GM18520 (cell line): ENCODE results near the gene FLT3LG.
A peak's percentile ranks its signal among the peaks of the same experiment; 100 is the strongest.
"Not testable (repeated sequence)": the region's sequence is repeated elsewhere in the genome, so short reads cannot be mapped to it uniquely, and the experiment has no call there.

Experiments
- ATAC-seq: cut with Tn5 transposase; IDR thresholded peaks from one replicate; pipeline ENCODE4 v1.9.1; 2021; ENCODE audit not compliant: unreplicated experiment

FLT3LG gene

DNA sequence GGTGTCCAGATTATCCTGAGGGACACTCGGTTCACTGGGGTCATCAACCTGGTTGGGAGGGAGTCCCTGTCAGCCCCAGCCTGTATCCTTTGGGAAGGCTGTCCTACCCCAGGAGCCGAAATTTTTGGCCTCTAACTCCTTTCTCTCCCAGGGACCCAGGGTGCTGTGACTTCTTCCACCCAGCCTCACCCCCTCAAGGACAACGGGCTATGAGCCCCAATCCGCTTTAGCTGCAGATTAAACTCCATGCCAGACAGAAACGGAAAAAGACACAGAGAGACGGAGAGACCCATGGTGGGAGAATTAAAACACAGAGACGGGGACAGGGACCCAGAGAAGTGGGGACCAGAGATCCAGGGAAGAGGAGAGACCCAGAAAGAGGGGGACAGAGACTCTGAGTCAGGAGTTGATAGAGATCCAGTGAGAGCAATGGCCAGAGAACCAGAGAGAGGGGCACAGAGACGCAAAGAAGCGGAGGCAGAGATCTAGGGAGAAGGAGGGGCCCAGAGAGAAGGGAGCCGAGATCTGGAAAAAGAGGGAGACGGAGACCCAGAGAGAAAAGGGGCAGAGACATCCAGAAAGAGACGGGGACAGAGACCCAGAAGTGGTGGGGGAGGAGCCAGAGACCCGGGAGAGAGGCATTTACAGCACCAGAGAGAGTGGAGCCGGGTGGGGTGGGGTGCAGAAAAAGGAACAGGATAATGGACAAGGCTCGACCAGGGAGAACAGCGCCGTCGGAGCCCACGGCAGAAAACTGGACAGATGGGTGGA is 33.4 kb upstream of the FLT3LG start:
- ATAC-seq, result no peak

DNA sequence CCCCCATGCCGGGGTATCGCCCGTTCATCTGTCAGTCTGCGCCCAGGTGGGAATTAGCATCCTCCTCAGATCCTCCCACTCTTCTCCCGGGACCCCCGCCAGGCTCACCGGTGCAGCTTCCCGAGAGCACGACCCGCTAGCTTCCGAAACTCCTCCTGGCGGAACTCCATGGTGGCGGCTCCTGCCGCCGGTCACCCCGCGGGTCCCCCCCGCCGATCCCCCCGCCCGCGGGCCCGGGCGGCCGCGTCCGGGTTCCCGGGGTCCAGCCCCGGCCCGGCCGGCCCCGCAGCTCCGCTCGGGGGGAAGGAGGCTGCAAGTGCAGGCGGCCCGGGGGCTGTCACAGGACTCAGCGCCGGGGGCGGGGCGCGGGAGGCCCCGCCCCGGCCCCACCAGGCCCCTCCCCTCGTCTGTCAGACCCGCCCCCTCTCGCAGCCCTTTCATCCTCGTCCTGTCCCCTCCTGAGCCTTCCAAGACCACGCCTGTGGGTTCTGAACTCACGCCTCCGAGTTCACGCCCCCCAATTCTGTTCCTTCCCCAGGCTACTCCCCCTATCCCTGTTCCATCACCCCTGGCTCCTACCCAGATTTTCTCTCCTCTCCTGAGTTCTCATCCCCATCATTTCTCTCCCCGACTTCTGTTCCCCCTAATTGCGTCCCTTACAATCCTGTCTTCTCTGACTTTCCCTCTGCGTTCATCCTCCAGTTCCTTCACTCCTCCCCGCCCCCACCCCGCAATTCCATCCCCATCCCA is 32.6 kb upstream of the FLT3LG start, which contains the start of gene SLC17A7:
Gene SLC17A7 (minus strand): TSS at position 318 of the 750 bp plus-strand sequence. CDS start 148 bp downstream, at position 170.
- ATAC-seq, result no peak

DNA sequence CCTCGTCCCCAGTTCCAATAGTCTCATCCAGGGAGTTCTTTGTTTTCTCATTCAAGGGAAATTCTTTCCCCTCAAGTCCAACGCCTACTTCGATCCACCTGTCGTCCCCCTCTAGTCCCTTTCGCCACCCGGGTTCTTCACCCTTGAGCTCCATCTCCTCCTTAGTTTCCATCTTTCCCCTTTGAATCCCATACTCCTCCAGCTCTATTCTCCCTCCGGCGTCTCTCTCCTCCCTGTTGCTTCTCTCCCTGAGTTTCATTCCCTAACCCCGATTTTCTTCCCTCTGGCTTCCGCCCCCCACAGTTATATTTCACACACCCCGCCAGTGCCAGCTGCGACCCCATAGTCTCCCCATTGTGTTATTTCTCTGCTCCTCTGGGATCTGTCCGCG is 32.1 kb upstream of the FLT3LG start:
- no peak for ATAC-seq

DNA sequence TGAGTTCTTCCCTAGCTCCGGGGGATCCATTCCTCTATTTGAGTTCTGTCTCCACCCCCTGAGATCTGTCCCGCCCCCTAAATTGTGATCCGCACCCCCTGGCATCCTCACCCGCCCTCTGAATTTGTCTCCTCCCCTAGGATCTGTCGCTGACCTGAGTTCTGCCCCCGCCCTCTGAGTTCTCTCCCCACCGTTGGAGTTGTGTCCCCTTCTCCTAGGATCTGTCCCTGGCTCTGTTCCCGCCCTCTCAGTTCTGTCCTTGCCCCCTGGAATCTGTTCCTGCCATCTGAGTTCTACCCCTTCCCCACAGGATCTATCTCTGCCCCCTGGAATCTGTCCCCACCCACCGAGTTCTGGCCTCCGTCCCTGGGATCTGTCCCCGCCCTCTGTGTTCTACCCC is 31.7 kb upstream of the FLT3LG start:
- ATAC-seq, result no peak

DNA sequence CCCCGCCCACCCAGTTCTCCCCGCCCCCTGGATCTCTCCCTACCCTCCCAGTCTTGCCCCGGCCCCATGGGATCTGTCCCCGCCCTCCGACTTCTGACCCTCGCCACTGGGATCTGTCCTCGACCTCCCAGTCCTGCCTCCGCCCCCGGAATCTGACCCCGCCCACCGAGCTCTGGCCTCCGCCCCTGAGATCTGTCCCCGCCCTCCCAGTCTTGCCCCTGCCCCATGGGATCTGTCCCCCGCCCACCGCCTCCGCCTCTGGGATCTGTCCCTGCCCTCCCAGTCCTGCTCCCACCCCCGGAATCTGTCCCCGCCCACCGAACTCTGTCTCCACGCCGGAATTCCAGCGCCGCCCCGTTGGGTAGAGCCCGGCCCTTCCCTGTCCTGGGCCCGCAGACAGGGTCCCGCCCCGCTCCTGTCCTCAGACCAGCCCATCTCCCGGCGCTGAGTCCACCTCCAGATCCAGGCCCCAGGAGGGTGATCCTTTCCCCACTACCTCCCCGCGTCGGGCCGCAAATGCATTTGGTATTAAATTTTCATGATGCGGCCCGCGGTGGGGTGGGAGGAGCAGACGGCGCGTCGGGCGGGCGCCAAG is 31.1 kb upstream of the FLT3LG start:
- ATAC-seq, result no peak

DNA sequence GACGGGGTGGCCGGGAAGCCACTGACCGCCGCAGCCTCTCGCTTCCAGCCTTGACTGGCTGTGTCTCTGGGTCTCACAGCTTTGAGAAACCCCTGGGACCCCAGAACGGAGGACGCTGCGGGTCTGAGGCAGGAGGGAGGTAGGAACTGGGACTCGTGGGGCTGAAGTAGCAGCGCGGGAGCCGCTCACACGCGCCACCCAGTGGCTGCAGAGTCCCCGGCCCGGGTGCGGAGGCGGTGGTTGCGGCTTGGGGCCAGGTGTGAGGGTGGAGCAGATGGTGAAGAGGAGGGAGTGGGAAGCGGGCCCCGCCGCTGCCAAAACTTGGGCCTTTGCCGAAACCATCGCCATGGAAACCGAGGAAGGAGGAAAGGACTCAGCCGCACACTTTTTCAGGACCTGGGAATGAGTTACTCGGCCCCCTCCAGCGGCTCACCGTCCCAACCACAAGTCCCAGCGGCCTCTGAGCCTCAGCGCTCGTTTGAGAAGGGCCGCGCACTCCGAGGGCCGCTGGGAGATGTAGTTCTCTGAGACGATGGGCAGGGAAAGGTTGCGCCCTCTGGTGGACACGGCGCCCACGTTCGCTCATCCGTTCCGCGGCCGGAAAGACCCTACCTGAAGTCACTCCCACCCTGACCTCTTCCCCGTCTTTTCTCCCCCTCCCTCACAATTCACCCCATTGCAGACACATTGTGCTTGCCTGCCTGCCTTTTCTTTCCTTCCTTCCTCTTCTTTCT is 30.5 kb upstream of the FLT3LG start:
- ATAC-seq, result peak; percentile 66

DNA sequence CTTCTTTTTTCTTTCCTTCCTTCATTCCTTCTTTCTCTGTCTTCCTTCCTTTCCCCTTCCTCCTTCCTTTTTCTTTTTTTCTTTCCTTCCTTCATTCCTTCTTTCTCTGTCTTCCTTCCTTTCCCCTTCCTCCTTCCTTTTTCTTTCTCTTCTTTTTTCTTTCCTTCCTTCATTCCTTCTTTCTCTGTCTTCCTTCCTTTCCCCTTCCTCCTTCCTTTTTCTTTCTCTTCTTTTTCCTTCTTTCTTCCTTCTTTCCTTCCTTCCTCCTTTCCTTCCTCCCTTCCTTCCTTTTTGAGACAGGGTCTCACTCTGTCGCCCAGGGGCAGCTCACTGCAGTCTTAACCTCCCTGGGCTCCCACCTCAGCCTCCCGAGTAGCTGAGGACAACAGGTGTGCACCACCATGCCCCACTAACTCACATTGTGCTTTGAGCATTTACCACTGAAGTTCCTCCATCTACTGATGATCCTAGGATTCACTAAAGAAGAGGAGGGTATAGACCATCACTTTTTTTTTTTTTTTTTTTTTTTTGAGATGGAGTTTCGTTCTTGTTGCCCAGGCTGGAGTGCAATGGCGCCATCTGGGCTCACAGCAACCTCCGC is 29.8 kb upstream of the FLT3LG start:
- not testable (repeated sequence) for ATAC-seq

DNA sequence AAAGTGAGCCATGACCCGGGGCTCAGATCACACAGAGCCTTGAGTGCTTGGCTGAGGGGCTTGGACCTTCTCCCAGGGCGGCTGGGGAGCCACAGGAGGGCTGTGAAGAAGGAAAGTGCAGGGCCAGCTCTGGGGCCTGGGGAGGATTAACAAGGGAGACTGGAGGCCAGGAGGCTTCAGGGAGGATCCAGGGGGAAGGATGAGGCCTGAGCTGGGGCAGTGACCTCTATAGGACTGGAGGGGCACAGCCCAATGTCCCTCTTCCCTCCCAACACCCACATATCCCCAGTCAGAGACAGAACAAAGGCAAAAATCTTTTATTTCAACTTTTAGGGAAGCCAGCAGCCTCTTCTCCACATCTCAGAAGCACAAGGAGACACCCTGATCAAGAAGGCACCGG is 28.0 kb upstream of the FLT3LG start:
- no peak for ATAC-seq

DNA sequence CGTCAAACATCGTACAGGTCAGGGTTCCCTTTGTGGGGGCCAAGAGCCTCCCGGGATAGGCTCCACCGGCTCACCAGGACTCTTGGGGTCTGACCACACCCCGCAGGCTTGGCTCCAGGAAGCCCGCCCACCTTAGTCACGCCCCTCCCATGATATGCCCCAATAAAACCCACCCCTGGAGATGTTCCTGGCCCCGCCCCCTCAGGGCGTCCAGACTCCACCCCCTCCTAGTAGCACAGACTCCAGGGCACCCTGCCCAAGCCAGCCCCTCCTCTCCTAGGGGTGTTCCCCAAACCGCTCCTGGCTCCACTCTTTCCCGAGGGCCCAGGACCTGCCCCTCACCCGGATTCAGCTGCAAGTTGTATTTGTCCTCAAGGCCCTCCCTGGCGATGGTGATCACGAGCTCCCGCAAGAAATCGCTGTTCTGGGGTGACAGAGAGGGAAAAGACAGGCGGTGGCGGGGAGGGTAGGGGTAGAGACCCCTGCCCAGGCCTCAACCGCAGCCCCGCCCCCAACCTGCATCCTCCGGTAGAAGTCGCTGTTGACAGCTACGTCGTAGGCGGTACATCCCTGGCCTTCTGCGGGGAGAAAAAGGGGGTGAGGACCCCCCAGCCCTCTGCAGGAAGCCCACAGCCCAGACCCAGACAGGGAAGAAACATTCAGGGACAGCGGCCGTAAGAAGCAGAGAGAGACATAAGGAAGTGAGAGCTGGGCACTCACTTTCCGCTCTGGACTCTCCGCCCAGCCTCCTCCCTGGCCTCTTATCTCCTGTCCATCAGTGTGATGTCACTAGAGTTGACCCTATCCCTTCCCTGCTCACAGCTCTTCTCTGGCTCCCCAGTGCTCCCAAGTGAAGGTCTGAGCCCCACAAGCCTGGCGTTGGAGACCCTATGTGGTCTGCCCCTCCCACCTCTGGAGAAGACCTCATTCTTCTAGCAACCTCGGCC is 26.3 kb upstream of the FLT3LG start:
- no peak for ATAC-seq

DNA sequence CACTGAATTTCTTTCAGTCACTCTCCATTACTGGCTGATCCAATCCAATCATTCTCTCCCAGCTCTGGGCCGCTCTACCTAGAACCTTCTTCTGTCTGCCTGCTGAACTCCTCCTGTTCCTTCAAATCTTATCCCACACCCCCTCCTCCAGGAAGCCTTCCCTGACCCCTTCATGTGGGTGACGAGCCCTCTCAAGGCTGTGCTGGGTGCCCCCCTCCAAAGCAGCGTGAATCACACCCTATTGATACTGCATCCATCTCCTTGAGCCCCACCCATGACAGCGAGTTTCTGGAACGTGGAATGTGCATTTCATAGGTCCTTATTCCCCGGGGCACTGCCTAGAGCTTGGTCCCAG is 25.6 kb upstream of the FLT3LG start:
- ATAC-seq, result no peak

DNA sequence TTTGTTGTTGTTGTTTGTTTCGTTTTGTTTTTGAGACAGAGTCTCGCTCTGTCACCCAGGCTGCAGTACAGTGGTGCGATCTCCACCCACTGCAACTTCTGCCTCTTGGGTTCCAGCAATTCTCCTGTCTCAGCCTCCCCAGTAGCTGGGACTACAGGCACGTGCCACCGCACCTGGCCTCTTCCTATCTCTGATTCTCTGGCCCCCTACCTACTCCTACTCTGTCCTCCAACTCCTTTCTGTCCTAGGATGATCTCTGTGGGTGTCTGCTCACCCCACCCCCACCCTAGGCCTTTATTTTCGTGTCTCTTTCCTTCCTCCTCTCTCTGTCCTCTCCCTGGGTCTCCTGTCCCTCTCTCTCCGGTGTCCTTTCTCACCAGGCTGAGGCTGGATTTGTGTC is 23.6 kb upstream of the FLT3LG start:
- no peak for ATAC-seq

DNA sequence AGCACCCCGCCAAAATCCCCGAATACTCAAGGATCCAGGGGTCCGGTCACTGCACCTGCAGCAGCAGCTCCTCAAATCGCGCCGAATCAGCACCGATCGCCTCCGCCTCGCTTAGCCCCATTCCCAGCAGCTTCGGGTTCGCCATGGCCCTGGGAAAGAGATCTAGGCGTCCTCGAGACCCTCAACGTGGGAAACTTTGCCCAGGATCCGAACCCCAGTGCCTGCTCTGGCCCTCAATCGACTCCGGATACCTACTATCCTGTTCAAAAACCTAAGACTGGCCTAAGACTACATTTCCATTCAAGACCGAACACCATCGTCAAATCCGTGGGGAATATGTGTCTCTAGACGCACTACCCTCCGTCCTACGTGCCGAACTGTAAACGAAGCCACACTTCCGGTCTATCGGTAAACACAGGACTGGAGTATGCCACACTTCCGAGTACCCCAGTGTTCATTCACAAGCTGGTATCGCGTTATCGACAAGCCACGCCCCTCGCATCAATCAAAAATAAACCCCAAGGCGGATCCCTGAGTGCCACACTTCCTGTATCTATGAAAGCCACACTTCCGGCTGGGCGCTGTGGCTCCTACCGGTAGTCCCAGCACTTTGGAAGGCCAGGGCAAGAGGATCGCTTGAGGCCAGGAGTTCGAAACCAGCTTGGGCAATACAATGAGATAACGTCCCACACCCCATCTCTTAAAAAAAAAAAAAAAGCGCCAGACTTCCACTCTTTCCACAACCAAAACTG is 22.4 kb upstream of the FLT3LG start, which contains the start of gene PIH1D1:
Gene PIH1D1 (minus strand): TSS at position 385 of the 752 bp plus-strand sequence. CDS start 240 bp downstream, at position 145.
- ATAC-seq, result peak; percentile 61

DNA sequence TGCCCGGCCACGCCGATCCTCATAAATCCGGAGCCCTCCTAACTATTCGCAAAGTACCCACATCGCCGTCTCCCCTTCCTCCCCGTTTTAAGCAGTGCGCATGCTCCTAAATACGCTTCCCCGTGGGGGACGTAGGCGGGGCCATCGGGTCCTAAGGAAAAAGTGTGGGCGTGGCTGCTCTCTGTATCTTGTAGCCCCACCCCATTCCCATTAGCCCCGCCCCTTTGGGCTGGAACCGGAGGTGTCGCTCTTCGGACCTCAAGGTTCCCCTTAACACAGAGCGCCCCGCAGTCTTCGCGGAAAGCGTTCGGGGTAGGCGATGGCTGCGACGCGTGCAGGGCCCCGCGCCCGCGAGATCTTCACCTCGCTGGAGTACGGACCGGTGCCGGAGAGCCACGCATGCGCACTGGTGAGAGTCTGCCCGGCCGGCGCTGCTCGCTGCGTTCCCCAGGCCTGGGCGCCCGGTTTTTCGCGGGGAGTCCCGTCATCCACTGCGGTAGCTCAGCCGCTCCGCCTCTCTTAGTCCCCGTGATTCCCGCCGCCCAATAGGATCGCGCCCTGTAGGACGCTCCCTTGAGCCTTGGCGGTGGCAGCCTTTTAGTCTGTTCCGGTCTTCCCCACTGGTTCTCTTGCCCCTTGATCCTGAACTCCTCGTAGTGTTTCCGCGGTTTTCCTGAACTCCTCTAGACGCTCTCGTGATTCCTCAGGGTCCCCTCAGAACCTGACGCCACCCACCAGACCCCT is 20.8 kb upstream of the FLT3LG start, which contains the start of gene ALDH16A1:
Gene ALDH16A1 (plus strand): TSS at position 213 of the 744 bp plus-strand sequence. CDS start 107 bp downstream, at position 320.
- peak; percentile 83 for ATAC-seq

DNA sequence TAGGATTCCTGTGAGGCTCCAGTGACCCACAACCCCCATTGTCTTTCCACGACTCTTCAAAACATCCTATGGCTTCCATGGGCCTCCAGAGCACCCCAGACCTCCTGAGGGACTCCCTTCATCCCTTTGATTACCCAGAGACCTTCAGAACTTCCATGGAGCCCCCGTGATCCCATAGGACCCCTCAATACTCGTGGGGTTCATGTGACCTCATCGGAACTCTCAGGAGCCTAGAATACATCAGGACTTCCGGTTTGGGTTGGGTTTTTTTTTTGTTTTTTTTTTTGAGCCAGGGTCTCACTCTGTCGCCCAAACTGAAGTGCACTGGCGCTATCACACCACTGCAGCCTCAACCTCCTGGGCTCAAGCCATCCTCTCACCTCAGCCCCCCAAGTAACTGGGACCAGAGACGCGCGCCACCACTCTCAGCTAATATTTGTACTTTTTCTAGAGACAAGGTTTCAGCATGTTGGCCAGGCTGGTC is 20.2 kb upstream of the FLT3LG start:
- no peak for ATAC-seq

DNA sequence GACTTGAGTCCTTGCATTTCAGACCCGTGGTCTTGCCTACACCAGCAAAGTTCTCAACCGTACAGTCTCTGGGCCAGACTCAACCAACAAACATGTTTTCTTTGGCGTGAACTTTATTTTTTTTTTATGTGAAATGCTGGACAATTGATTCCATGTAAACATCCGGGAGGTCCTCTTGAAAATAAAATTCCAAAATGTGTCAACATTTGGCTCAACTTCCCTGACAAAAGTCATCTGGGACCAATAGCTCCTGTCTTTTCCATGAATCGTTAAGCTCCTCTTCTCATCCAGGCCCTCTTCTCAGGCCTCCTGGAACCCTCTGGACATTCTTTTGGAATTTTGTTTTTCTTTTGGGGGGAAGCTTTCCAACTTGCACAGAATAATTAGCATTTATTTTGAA is 18.2 kb upstream of the FLT3LG start:
- ATAC-seq, result no peak

DNA sequence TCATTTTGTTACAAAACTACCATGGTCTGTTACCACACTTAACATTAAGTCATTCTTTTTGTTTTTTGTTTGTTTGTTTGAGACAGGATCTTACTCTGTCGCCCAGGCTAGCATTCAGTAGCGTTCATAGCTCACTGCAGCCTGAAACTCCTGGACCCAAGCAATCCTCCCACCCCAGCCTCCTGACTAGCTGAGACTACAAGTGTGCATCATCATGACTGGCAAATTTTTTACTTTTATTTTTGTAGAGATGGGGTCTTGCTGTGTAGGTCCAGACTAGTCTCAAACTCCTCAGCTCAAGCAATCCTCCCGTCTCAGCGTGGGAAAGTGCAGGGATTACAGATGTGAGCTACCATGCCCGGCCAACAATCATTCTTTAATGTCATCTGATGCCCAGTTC is 17.7 kb upstream of the FLT3LG start:
- ATAC-seq, result no peak

DNA sequence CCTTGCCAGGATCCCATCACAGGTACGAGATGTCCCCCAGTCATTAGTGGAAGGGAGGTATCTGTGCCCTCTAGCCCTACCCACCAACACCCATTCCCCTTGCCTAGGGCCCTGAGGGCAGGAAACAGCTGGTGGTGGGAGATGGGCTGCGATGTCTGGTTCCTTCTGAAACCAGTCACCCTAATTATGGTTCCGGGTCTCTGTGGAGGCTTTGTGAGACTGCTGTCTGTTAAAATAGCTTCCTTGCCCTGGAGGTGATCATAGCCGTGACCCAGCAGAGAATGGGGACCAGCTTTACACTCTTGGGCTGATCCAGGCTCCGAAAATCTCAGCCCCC is 15.5 kb upstream of the FLT3LG start:
- ATAC-seq, result no peak

DNA sequence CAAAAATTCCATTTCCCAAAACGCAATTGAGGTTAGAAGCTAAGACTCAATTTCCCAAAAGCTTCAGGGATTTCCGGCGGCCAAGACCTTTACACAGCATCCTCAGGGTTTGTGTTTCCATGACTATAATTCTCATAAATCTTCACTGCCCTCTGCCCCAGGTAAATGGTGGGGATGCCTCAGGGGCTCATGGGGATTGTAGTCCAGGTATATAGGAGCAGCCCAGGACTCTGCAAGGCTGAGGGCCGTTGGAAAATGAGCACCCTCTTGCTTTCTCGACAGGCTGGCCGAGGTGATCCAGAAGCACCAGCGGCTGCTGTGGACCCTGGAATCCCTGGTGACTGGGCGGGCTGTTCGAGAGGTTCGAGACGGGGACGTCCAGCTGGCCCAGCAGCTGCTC is 14.6 kb upstream of the FLT3LG start:
- no peak for ATAC-seq
